HepG2 (cell line): Measurements from ENCODE around the gene CTIF. TPM values are rescaled to one million over a fixed set of nuclear protein-coding genes. Genes with fewer than 3 reads are reported as not detected.

Experiments used
- ETV5 ChIP-seq: IDR thresholded peaks from 2 replicates; pipeline ENCODE4 v1.6.1; 2018; ENCODE audit warnings: missing biosample characterization, missing genetic modification reagents, inconsistent platforms, borderline replicate concordance
- HIVEP1 ChIP-seq: sonication (generic); formaldehyde crosslinking; IDR thresholded peaks from 2 replicates; pipeline ENCODE4 v1.4.0; 2020; ENCODE audit warnings: mild to moderate bottlenecking, missing genetic modification reagents
- ZNF263 ChIP-seq: sonication (generic); formaldehyde crosslinking; IDR thresholded peaks from 2 replicates; pipeline ENCODE4 v1.4.0; 2020; ENCODE audit warnings: missing genetic modification reagents
- ZNF501 ChIP-seq: sonication (generic); formaldehyde crosslinking; IDR thresholded peaks from 2 replicates; pipeline ENCODE4 v1.5.1; 2020; ENCODE audit warnings: mild to moderate bottlenecking, moderate library complexity, missing genetic modification reagents
- ZNF644 ChIP-seq: IDR thresholded peaks from 2 replicates; pipeline ENCODE4 v1.6.1; 2016; ENCODE audit warnings: low read depth
- ZNF747 ChIP-seq: sonication (generic); formaldehyde crosslinking; IDR thresholded peaks from 2 replicates; pipeline ENCODE4 v1.8.1; 2023; ENCODE audit warnings: missing genetic modification reagents, mild to moderate bottlenecking, borderline replicate concordance
- polyA plus RNA-seq, 8 experiments: library from polyadenylated mRNA; depleted of rRNA in 3 of 8; stranded (reverse) in 7 of 8; unstranded in 1 of 8; fragments of >200 nt; fragmentation: Illumina TruSeq in 4 of 8; extraction: Trizol in 4 of 8; gene quantifications; 2 replicates each; pipeline versions ENCODE4 v1.2.1 to v1.2.3, GENCODE V29; 2011 to 2016; ENCODE audit warnings: low read depth in 4 of 8, missing spikeins in 1 of 8, mixed read lengths in 1 of 8; ENCODE audit not compliant: insufficient read depth in 1 of 8
- total RNA-seq, 5 experiments: library from RNA; depleted of rRNA; stranded (reverse); fragments of >200 nt; fragmentation: Illumina TruSeq; extraction: Trizol; gene quantifications; 2 replicates each; pipeline ENCODE4 v1.2.3, GENCODE V29; 2016; ENCODE audit warnings: low read depth in 1 of 5
- TF ChIP-seq, protein P1 (sequence below): sonication (generic); formaldehyde crosslinking; conservative IDR thresholded peaks from 2 replicates; pipeline ENCODE4 v1.4.0; 2020; ENCODE audit warnings: missing genetic modification reagents
- TF ChIP-seq, protein P2 (sequence below): sonication (generic); formaldehyde crosslinking; IDR thresholded peaks from 2 replicates; pipeline ENCODE4 v1.4.0; 2020; ENCODE audit warnings: low read depth, mild to moderate bottlenecking, missing genetic modification reagents
- TF ChIP-seq, protein P3 (sequence below): sonication (generic); formaldehyde crosslinking; IDR thresholded peaks from 2 replicates; pipeline ENCODE4 v1.4.0; 2020; ENCODE audit warnings: missing genetic modification reagents
- TF ChIP-seq, protein P4 (sequence below): sonication (generic); formaldehyde crosslinking; IDR thresholded peaks from 2 replicates; pipeline ENCODE4 v1.4.0; 2020; ENCODE audit warnings: missing genetic modification reagents, mild to moderate bottlenecking, borderline replicate concordance
- TF ChIP-seq, protein P5 (sequence below): sonication (generic); formaldehyde crosslinking; IDR thresholded peaks from 2 replicates; pipeline ENCODE4 v1.4.0; 2020; ENCODE audit warnings: missing genetic modification reagents
- TF ChIP-seq, protein P6 (sequence below): sonication (generic); formaldehyde crosslinking; IDR thresholded peaks from 2 replicates; pipeline ENCODE4 v1.5.0; 2020; ENCODE audit warnings: missing genetic modification reagents, mild to moderate bottlenecking, borderline replicate concordance
- TF ChIP-seq, protein P7 (sequence below): IDR thresholded peaks from 2 replicates; pipeline ENCODE4 v1.6.1; 2012; ENCODE audit warnings: low read depth, low read length, improper control_type of control experiment

The CTIF gene
- total and polyA plus RNA-seq, 2 of the 13 experiments (the other 11 are each of a cell fraction or from before 2014, with no cell fraction given) = 18.2 to 28.0 TPM

DNA sequence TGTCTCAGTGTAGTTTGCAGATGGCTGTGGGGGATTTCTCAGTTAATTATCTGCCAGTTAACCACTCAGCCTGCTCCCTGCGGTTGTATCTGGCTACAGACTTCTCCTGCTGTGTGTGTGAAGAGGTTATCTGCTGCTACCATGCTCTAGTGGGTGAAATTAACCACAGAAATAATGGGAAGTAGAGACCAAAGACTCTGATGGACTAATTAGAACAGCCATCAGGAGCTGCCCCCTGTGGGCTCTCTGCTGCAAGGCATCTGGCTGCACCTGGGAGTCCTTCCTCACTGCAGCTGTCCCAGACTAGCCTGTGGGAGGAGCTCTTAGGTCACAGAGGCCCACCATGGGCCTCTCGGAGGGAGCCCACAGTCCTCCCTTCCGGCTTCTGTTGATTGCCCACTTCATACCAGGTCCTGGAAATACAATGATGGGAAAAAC is 66.6 kb downstream of the CTIF start (continued):
- TF ChIP-seq, protein P1, sequence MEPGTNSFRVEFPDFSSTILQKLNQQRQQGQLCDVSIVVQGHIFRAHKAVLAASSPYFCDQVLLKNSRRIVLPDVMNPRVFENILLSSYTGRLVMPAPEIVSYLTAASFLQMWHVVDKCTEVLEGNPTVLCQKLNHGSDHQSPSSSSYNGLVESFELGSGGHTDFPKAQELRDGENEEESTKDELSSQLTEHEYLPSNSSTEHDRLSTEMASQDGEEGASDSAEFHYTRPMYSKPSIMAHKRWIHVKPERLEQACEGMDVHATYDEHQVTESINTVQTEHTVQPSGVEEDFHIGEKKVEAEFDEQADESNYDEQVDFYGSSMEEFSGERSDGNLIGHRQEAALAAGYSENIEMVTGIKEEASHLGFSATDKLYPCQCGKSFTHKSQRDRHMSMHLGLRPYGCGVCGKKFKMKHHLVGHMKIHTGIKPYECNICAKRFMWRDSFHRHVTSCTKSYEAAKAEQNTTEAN = no peak
- no peak for TF ChIP-seq ZNF644
- TF ChIP-seq ZNF747 (CRISPR knock-in tag) = no peak
- TF ChIP-seq, protein P2, sequence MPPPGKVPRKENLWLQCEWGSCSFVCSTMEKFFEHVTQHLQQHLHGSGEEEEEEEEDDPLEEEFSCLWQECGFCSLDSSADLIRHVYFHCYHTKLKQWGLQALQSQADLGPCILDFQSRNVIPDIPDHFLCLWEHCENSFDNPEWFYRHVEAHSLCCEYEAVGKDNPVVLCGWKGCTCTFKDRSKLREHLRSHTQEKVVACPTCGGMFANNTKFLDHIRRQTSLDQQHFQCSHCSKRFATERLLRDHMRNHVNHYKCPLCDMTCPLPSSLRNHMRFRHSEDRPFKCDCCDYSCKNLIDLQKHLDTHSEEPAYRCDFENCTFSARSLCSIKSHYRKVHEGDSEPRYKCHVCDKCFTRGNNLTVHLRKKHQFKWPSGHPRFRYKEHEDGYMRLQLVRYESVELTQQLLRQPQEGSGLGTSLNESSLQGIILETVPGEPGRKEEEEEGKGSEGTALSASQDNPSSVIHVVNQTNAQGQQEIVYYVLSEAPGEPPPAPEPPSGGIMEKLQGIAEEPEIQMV = no peak
- TF ChIP-seq, protein P3, sequence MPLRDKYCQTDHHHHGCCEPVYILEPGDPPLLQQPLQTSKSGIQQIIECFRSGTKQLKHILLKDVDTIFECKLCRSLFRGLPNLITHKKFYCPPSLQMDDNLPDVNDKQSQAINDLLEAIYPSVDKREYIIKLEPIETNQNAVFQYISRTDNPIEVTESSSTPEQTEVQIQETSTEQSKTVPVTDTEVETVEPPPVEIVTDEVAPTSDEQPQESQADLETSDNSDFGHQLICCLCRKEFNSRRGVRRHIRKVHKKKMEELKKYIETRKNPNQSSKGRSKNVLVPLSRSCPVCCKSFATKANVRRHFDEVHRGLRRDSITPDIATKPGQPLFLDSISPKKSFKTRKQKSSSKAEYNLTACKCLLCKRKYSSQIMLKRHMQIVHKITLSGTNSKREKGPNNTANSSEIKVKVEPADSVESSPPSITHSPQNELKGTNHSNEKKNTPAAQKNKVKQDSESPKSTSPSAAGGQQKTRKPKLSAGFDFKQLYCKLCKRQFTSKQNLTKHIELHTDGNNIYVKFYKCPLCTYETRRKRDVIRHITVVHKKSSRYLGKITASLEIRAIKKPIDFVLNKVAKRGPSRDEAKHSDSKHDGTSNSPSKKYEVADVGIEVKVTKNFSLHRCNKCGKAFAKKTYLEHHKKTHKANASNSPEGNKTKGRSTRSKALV (CRISPR knock-in tag) = no peak
- TF ChIP-seq ZNF263 = peak; percentile 95
- TF ChIP-seq, protein P4, sequence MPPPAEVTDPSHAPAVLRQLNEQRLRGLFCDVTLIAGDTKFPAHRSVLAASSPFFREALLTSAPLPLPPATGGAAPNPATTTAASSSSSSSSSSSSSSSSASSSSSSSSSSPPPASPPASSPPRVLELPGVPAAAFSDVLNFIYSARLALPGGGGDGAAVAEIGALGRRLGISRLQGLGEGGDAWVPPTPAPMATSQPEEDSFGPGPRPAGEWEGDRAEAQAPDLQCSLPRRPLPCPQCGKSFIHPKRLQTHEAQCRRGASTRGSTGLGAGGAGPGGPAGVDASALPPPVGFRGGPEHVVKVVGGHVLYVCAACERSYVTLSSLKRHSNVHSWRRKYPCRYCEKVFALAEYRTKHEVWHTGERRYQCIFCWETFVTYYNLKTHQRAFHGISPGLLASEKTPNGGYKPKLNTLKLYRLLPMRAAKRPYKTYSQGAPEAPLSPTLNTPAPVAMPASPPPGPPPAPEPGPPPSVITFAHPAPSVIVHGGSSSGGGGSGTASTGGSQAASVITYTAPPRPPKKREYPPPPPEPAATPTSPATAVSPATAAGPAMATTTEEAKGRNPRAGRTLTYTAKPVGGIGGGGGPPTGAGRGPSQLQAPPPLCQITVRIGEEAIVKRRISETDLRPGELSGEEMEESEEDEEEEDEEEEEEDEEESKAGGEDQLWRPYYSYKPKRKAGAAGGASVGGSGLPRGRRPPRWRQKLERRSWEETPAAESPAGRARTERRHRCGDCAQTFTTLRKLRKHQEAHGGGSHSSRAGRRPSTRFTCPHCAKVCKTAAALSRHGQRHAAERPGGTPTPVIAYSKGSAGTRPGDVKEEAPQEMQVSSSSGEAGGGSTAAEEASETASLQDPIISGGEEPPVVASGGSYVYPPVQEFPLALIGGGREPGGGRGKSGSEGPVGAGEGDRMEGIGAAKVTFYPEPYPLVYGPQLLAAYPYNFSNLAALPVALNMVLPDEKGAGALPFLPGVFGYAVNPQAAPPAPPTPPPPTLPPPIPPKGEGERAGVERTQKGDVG (CRISPR knock-in tag) = no peak
- no peak for TF ChIP-seq HIVEP1 (CRISPR knock-in tag)
- peak; percentile 35; the same call in 1 of the 2 replicates for TF ChIP-seq ZNF501 (CRISPR knock-in tag)
- 0 out of 2 replicates have a peak, but pooled peaks have one; percentile 32 for TF ChIP-seq ETV5
- TF ChIP-seq, protein P5, sequence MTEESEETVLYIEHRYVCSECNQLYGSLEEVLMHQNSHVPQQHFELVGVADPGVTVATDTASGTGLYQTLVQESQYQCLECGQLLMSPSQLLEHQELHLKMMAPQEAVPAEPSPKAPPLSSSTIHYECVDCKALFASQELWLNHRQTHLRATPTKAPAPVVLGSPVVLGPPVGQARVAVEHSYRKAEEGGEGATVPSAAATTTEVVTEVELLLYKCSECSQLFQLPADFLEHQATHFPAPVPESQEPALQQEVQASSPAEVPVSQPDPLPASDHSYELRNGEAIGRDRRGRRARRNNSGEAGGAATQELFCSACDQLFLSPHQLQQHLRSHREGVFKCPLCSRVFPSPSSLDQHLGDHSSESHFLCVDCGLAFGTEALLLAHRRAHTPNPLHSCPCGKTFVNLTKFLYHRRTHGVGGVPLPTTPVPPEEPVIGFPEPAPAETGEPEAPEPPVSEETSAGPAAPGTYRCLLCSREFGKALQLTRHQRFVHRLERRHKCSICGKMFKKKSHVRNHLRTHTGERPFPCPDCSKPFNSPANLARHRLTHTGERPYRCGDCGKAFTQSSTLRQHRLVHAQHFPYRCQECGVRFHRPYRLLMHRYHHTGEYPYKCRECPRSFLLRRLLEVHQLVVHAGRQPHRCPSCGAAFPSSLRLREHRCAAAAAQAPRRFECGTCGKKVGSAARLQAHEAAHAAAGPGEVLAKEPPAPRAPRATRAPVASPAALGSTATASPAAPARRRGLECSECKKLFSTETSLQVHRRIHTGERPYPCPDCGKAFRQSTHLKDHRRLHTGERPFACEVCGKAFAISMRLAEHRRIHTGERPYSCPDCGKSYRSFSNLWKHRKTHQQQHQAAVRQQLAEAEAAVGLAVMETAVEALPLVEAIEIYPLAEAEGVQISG (CRISPR knock-in tag) = 0 out of 2 replicates have a peak, but pooled peaks have one; percentile 23
- TF ChIP-seq, protein P6, sequence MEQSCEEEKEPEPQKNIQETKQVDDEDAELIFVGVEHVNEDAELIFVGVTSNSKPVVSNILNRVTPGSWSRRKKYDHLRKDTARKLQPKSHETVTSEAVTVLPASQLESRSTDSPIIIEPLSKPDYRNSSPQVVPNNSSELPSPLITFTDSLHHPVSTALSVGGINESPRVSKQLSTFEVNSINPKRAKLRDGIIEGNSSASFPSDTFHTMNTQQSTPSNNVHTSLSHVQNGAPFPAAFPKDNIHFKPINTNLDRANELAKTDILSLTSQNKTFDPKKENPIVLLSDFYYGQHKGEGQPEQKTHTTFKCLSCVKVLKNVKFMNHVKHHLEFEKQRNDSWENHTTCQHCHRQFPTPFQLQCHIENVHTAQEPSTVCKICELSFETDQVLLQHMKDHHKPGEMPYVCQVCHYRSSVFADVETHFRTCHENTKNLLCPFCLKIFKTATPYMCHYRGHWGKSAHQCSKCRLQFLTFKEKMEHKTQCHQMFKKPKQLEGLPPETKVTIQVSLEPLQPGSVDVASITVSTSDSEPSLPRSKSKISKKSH (CRISPR knock-in tag) = no peak
- TF ChIP-seq, protein P7, sequence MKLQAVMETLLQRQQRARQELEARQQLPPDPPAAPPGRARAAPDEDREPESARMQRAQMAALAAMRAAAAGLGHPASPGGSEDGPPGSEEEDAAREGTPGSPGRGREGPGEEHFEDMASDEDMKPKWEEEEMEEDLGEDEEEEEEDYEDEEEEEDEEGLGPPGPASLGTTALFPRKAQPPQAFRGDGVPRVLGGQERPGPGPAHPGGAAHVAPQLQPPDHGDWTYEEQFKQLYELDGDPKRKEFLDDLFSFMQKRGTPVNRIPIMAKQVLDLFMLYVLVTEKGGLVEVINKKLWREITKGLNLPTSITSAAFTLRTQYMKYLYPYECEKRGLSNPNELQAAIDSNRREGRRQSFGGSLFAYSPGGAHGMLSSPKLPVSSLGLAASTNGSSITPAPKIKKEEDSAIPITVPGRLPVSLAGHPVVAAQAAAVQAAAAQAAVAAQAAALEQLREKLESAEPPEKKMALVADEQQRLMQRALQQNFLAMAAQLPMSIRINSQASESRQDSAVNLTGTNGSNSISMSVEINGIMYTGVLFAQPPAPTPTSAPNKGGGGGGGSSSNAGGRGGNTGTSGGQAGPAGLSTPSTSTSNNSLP = no peak
